Uterus (tissue), 2 donors: ENCODE results near the gene FARP2.

ENCODE experiments used
- CTCF ChIP-seq, 4 experiments: fragments of 200-600 bp in 2 of 4; fragments of 450-650 bp in 2 of 4; sonication (generic) in 2 of 4; IDR thresholded peaks; one replicate each; pipeline ENCODE4 v1.5.1; 2016 to 2019; ENCODE audit warnings: antibody characterized with exemption in 4 of 4, mild to moderate bottlenecking in 2 of 4, moderate library complexity in 1 of 4
- POLR2A ChIP-seq, 2 donors: fragments of 450-650 bp; IDR thresholded peaks; one replicate each; pipeline ENCODE4 v1.6.1; 2016; ENCODE audit warnings: antibody characterized with exemption in 2 of 2, mild to moderate bottlenecking in 1 of 2, moderate library complexity in 1 of 2

GRCh38 chr2:241340631-241341163 lies 15.4 kb upstream of the FARP2 start:
- no peak for TF ChIP-seq POLR2A (IDR thresholded peaks at IDR 0.05)
- no peak for TF ChIP-seq CTCF (IDR thresholded peaks at IDR 0.05)
